Nephron progenitor cell (in vitro differentiated cells): ENCODE data around the gene ANKS1B.

Experiments
- DNase-seq: peaks from one replicate; pipeline ENCODE4 v3.0.0; 2021
- H3K27ac Mint-ChIP-seq: 2 replicates; pipeline ENCODE4 v1.8.0; 2021; ENCODE audit warnings: mild to moderate bottlenecking, moderate library complexity, mixed read lengths
- H3K27me3 Mint-ChIP-seq: 2 replicates; pipeline ENCODE4 v1.8.0; 2021; ENCODE audit warnings: mild to moderate bottlenecking, low read depth, mixed read lengths; ENCODE audit not compliant: poor library complexity
- H3K36me3 Mint-ChIP-seq: 2 replicates; pipeline ENCODE4 v1.8.0; 2021; ENCODE audit warnings: low read depth, mixed read lengths
- H3K4me1 Mint-ChIP-seq: 2 replicates; pipeline ENCODE4 v1.8.0; 2021; ENCODE audit warnings: mixed read lengths
- H3K4me3 Mint-ChIP-seq: 2 replicates; pipeline ENCODE4 v1.8.0; 2021; ENCODE audit warnings: mild to moderate bottlenecking, moderate library complexity, mixed read lengths
- H3K9me3 Mint-ChIP-seq: 2 replicates; pipeline ENCODE4 v1.8.0; 2021; ENCODE audit warnings: mild to moderate bottlenecking, moderate library complexity, mixed read lengths
- TF ChIP-seq, protein P1 (sequence below): fragments of 200-600 bp; sonication (generic); IDR thresholded peaks from 2 replicates; pipeline ENCODE4 v1.5.0; 2021; ENCODE audit warnings: antibody characterized with exemption

ANKS1B gene

DNA sequence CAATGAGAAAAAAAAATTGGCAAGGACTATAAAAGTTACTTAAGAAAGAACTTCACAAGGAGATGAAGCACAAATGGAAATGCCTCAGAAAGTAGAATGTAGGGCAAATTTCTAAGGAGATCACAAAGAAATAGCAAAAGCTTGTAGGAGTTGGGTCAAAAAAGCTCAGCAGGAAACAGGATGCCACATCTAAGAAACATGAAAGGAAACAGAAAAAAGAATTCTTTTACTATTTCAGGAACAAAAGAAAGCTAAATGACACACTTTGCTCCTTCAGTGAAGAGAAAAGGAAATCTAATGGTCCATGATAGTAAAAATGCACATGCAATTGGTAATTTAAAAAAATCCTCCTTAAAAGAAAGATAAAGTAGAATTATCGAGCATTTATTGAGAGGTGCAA lies 789.3 kb downstream of the ANKS1B start:
- Mint-ChIP-seq H3K36me3 (no peaks in the 10 kb centered on the region), H3K4me3 (no peak overlapping the region), H3K4me1 (no peaks in the 10 kb centered on the region), H3K27me3 (no peaks in the 10 kb centered on the region), H3K27ac (peak overlapping the region; percentile 5), H3K9me3 (peaks cover 4% of the 10 kb centered on the region)
- DNase-seq: no peak
- TF ChIP-seq, protein P1, sequence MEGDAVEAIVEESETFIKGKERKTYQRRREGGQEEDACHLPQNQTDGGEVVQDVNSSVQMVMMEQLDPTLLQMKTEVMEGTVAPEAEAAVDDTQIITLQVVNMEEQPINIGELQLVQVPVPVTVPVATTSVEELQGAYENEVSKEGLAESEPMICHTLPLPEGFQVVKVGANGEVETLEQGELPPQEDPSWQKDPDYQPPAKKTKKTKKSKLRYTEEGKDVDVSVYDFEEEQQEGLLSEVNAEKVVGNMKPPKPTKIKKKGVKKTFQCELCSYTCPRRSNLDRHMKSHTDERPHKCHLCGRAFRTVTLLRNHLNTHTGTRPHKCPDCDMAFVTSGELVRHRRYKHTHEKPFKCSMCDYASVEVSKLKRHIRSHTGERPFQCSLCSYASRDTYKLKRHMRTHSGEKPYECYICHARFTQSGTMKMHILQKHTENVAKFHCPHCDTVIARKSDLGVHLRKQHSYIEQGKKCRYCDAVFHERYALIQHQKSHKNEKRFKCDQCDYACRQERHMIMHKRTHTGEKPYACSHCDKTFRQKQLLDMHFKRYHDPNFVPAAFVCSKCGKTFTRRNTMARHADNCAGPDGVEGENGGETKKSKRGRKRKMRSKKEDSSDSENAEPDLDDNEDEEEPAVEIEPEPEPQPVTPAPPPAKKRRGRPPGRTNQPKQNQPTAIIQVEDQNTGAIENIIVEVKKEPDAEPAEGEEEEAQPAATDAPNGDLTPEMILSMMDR: no peak

DNA sequence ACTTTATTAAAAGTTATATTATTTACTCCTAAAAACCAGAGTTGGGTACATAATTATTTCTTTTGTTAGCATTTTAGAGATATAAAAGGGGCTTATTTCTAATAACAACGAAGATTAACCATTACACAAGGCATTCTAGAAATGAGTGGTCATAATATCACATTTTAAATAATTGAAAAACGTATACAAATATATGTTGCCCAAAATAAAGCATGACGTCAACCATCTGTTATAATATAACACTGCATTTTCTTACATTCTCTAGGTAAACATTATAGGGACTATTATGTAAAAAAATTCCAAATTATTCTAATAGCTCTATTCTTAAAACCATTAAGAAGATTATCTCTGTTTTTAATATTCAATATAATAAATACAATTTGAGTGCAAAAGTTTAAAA lies 792.2 kb downstream of the ANKS1B start:
- no peaks in the 10 kb centered on the region for H3K27me3 Mint-ChIP-seq
- H3K4me1 Mint-ChIP-seq: no peaks in the 10 kb centered on the region
- no peak overlapping the region for H3K27ac Mint-ChIP-seq
- no peak overlapping the region for H3K4me3 Mint-ChIP-seq
- TF ChIP-seq, protein P1: no peak
- H3K9me3 Mint-ChIP-seq: peaks cover 33% of the 10 kb centered on the region
- H3K36me3 Mint-ChIP-seq: no peaks in the 10 kb centered on the region
- no peak for DNase-seq

DNA sequence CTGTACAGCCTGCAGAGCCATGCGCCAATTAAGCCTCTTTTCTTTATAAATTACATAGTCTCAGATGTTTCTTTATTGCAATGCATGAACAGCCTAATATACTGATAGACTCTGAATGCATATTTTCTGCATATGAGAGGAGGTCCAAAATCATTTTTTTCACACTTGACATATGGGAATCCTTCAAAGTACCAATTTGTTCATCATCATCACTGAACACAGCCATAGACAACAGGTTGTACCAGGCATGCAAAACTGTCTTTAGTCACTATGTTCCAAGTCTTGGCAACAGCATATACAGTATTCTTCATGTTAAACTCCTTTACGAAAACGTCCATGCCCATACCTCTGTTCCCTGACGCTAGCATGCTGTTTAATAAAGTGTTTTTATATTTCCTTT lies 807.9 kb downstream of the ANKS1B start:
- peaks cover 5% of the 10 kb centered on the region for H3K27me3 Mint-ChIP-seq
- no peak for DNase-seq
- H3K9me3 Mint-ChIP-seq: peaks cover 4% of the 10 kb centered on the region
- H3K4me3 Mint-ChIP-seq: no peak overlapping the region
- no peaks in the 10 kb centered on the region for H3K36me3 Mint-ChIP-seq
- H3K27ac Mint-ChIP-seq: no peak overlapping the region
- TF ChIP-seq, protein P1: no peak
- H3K4me1 Mint-ChIP-seq: peaks cover 5% of the 10 kb centered on the region

DNA sequence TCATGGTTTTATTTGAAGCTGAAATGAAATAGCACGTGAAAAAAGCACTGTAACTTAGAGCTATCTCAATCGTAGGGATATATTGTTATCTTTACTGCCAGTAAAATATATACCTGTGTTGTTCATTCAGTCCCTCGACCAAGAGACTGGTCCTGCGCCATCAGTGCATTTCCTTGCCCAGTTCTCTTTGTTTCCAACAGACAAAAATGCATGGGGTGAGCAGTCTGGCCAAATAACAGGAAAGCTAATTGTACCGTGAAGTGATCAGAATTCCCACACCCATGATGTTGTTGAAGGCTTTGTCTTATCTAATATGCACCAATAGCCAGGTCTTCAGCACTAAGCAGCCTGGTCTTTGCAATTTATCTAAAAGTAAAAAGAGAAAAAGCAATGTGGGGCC lies 814.3 kb downstream of the ANKS1B start:
- Mint-ChIP-seq H3K27ac (no peak overlapping the region), H3K4me3 (no peak overlapping the region), H3K27me3 (no peaks in the 10 kb centered on the region), H3K36me3 (no peaks in the 10 kb centered on the region), H3K9me3 (no peaks in the 10 kb centered on the region), H3K4me1 (peaks cover 6% of the 10 kb centered on the region)
- TF ChIP-seq, protein P1: no peak
- DNase-seq: no peak

DNA sequence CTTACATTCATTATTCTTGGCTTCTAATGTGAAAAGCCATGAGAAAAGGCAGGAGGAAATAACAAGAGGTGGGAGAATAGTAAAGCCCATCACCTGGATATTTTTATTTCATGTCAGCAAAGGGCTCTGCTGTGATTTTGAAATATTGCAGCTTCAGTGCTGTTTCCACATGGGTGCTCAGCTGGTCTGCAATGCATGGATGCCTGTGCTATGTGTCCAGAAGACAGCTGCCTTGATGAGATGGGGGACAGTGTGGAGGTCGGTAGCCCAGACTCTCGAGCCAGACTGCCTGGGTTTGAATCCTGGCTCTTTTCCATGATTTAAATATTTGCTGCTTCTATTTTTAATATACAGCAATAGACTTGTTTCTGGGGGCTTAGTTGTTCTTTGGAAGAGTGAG lies 814.7 kb downstream of the ANKS1B start:
- H3K27ac Mint-ChIP-seq: no peak overlapping the region
- no peak overlapping the region for H3K4me3 Mint-ChIP-seq

DNA sequence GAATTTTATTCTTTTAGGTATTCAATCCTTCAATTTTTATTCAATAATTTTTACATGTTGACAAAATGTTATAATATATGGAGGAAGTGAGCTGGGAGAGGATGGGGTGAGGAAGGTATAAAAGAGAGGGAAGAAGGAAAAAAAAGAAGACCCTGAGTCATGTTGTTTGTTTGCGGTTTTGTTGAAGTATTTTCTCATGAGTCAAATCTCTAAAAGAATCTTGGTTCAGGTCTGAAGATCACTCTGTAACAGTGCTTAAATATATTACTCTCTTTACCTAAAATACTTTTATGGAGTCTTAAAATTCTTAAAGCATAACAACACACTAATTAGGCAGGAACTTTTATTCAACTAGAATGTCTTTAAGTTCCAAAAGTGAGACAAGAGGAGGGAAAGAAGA lies 826.8 kb downstream of the ANKS1B start:
- DNase-seq: no peak
- Mint-ChIP-seq H3K9me3 (peaks cover 11% of the 10 kb centered on the region), H3K27me3 (peaks cover 3% of the 10 kb centered on the region), H3K27ac (no peak overlapping the region), H3K4me1 (peaks cover 11% of the 10 kb centered on the region), H3K36me3 (no peaks in the 10 kb centered on the region), H3K4me3 (no peak overlapping the region)
- TF ChIP-seq, protein P1: no peak

More for the DNA sequence above, 814.7 kb downstream of the ANKS1B start:
- DNase-seq: peak; percentile 12
- no peaks in the 10 kb centered on the region for H3K27me3 Mint-ChIP-seq
- peaks cover 6% of the 10 kb centered on the region for H3K4me1 Mint-ChIP-seq
- H3K36me3 Mint-ChIP-seq: no peaks in the 10 kb centered on the region
- TF ChIP-seq, protein P1: no peak
- no peaks in the 10 kb centered on the region for H3K9me3 Mint-ChIP-seq
